H1 (cell line): Measurements from ENCODE around the gene VAT1L. TPM values are rescaled to one million over a fixed set of nuclear protein-coding genes. Genes with fewer than 3 reads are reported as not detected.

Experiments used
- CTCF ChIA-PET: fragments of 300-600 bp; sonication (Branson Sonifier 250); formaldehyde crosslinking; loops from one replicate; lab custom pipeline; 2021; ENCODE audit not compliant: partially characterized antibody; lab: Charles Lee
- POLR2A ChIA-PET: fragments of 300-600 bp; sonication (Branson Sonifier 250); formaldehyde crosslinking; loops from one replicate; lab custom pipeline; 2021; ENCODE audit warnings: inconsistent platforms; ENCODE audit not compliant: partially characterized antibody; lab: Charles Lee
- DNase-seq, 2 experiments: peaks; one replicate each; pipeline versions ENCODE4 v3.0.0 to v3.0.0-alpha.2; 2010 to 2022; ENCODE audit warnings: low spot score in 2 of 2, low read depth in 1 of 2, mixed read lengths in 1 of 2
- FAIRE-seq: peaks from 2 replicates; lab custom pipeline; 2011; peaks lifted over from hg19 to GRCh38; lab: Jason Lieb, UNC
- H2AFZ ChIP-seq: 2 replicates; pipeline ENCODE4 v1.8.1; 2012; ENCODE audit warnings: low read length, inconsistent platforms
- H2AK5ac ChIP-seq: 2 replicates; pipeline ENCODE4 v1.6.1; 2013; ENCODE audit warnings: low read depth, low read length
- H2BK120ac ChIP-seq: replicated peaks from 2 replicates; pipeline ENCODE3; 2013; ENCODE audit warnings: low read depth, low read length, inconsistent platforms
- H2BK12ac ChIP-seq: 2 replicates; pipeline ENCODE4 v1.6.1; 2013; ENCODE audit warnings: low read depth, low read length
- H2BK15ac ChIP-seq: 2 replicates; pipeline ENCODE4 v1.6.1; 2013; ENCODE audit warnings: low read length
- H2BK20ac ChIP-seq: 2 replicates; pipeline ENCODE4 v1.6.1; 2013; ENCODE audit warnings: low read length
- H2BK5ac ChIP-seq: 2 replicates; pipeline ENCODE4 v1.6.1; 2013; ENCODE audit warnings: low read depth, low read length
- H3K14ac ChIP-seq: 2 replicates; pipeline ENCODE4 v1.6.1; 2013; ENCODE audit warnings: inconsistent platforms; ENCODE audit not compliant: insufficient read length
- H3K18ac ChIP-seq: 2 replicates; pipeline ENCODE4 v1.6.1; 2013; ENCODE audit warnings: low read length; ENCODE audit errors: extremely low read depth
- H3K23ac ChIP-seq: 2 replicates; pipeline ENCODE4 v1.6.1; 2013; ENCODE audit warnings: inconsistent platforms; ENCODE audit not compliant: insufficient read length
- H3K23me2 ChIP-seq: 2 replicates; pipeline ENCODE4 v1.6.1; 2013; ENCODE audit warnings: low read depth, low read length
- H3K27ac ChIP-seq: 2 replicates; pipeline ENCODE4 v1.6.1; 2011; ENCODE audit warnings: low read depth, low read length, inconsistent platforms
- H3K27me3 ChIP-seq, 4 experiments: replicated peaks in 1 of 4; 1 replicate in 1 of 4; 2 replicates in 3 of 4; pipeline versions ENCODE4 v1.6.1 to v1.8.1; 2011 to 2013; ENCODE audit warnings: low read length in 3 of 4, mild to moderate bottlenecking in 3 of 4, inconsistent platforms in 2 of 4, mixed read lengths in 2 of 4, moderate library complexity in 1 of 4; ENCODE audit not compliant: control insufficient read depth in 3 of 4, insufficient read depth in 3 of 4; ENCODE audit errors: extremely low read depth in 1 of 4
- H3K36me3 ChIP-seq, 4 experiments: 2 replicates each; pipeline versions ENCODE4 v1.6.1 to v1.8.1; 2011 to 2013; ENCODE audit warnings: mild to moderate bottlenecking in 4 of 4, low read length in 3 of 4, moderate library complexity in 2 of 4, control low read depth in 1 of 4, inconsistent platforms in 1 of 4; ENCODE audit not compliant: insufficient read depth in 4 of 4, control insufficient read depth in 2 of 4
- H3K4ac ChIP-seq: replicated peaks from 2 replicates; pipeline ENCODE3; 2013; ENCODE audit warnings: low read length, low read depth, mixed read lengths, inconsistent platforms; ENCODE audit not compliant: insufficient read length
- H3K4me1 ChIP-seq, 4 experiments: replicated peaks in 1 of 4; 1 replicate in 1 of 4; 2 replicates in 3 of 4; pipeline versions ENCODE4 v1.6.1 to v1.8.1; 2011 to 2013; ENCODE audit warnings: low read length in 3 of 4, inconsistent platforms in 2 of 4, mixed read lengths in 1 of 4; ENCODE audit not compliant: insufficient read depth in 4 of 4, control insufficient read depth in 3 of 4
- H3K4me2 ChIP-seq, 2 experiments: 2 replicates each; pipeline versions ENCODE4 v1.6.1 to v1.8.1; 2011 to 2013; ENCODE audit warnings: low read depth in 2 of 2, low read length in 2 of 2, control low read depth in 1 of 2, inconsistent platforms in 1 of 2, mild to moderate bottlenecking in 1 of 2; ENCODE audit not compliant: insufficient read depth in 1 of 2
- H3K4me3 ChIP-seq, 4 experiments: fragments of 200-600, 300-600 bp in 1 of 4; sonication (generic), shearing (Covaris generic), sonication (Bioruptor Twin) in 1 of 4; 2 replicates each; pipeline versions ENCODE4 v1.5.1 to v1.8.1; 2011 to 2016; ENCODE audit warnings: low read length in 4 of 4, low read depth in 3 of 4, control low read depth in 2 of 4, inconsistent platforms in 2 of 4, mild to moderate bottlenecking in 2 of 4, mixed read lengths in 1 of 4, moderate library complexity in 1 of 4; ENCODE audit not compliant: insufficient read depth in 2 of 4; ENCODE audit errors: extremely low read depth in 1 of 4
- H3K56ac ChIP-seq: replicated peaks from 2 replicates; pipeline ENCODE3; 2013; ENCODE audit warnings: low read depth, mild to moderate bottlenecking, mixed read lengths, low read length, inconsistent platforms; ENCODE audit not compliant: insufficient read length
- H3K79me1 ChIP-seq: 2 replicates; pipeline ENCODE4 v1.6.1; 2013; ENCODE audit warnings: low read depth, low read length, control low read depth
- H3K79me2 ChIP-seq, 2 experiments: 2 replicates each; pipeline versions ENCODE4 v1.6.1 to v1.8.1; 2012 to 2013; ENCODE audit warnings: low read length in 2 of 2, mild to moderate bottlenecking in 2 of 2, inconsistent platforms in 1 of 2; ENCODE audit not compliant: insufficient read depth in 2 of 2, control insufficient read depth in 1 of 2
- H3K9ac ChIP-seq, 4 experiments: replicated peaks in 1 of 4; 1 replicate in 1 of 4; 2 replicates in 3 of 4; pipeline versions ENCODE4 v1.6.1 to v1.8.1; 2011 to 2013; ENCODE audit warnings: low read depth in 3 of 4, low read length in 3 of 4, control low read depth in 2 of 4, mild to moderate bottlenecking in 2 of 4, moderate library complexity in 2 of 4, inconsistent platforms in 1 of 4; ENCODE audit errors: extremely low read depth in 1 of 4
- H3K9me3 ChIP-seq, 2 experiments: 2 replicates each; pipeline versions ENCODE4 v1.6.1 to v1.8.1; 2012 to 2013; ENCODE audit warnings: mild to moderate bottlenecking in 2 of 2, moderate library complexity in 2 of 2, control low read depth in 1 of 2, inconsistent platforms in 1 of 2, low read depth in 1 of 2, low read length in 1 of 2, mixed read lengths in 1 of 2; ENCODE audit not compliant: insufficient read depth in 2 of 2
- H4K20me1 ChIP-seq, 2 experiments: replicated peaks in 1 of 2; 2 replicates each; pipeline versions ENCODE3 to v1.8.1; 2011 to 2013; ENCODE audit warnings: inconsistent platforms in 2 of 2, low read length in 2 of 2, mild to moderate bottlenecking in 1 of 2; ENCODE audit not compliant: insufficient read depth in 2 of 2, control insufficient read depth in 1 of 2
- H4K5ac ChIP-seq: 2 replicates; pipeline ENCODE4 v1.6.1; 2013; ENCODE audit warnings: low read length, low read depth, mixed read lengths, inconsistent platforms; ENCODE audit not compliant: insufficient read length
- H4K8ac ChIP-seq: 2 replicates; pipeline ENCODE4 v1.8.0; 2013; ENCODE audit warnings: mild to moderate bottlenecking, moderate library complexity, low read length, inconsistent platforms; ENCODE audit not compliant: insufficient read depth; ENCODE audit errors: extremely low read depth
- H4K91ac ChIP-seq: replicated peaks from 2 replicates; pipeline ENCODE3; 2013; ENCODE audit warnings: low read length, mixed read lengths, inconsistent platforms; ENCODE audit not compliant: insufficient read length
- BRCA1 ChIP-seq: IDR thresholded peaks from 2 replicates; pipeline ENCODE4 v1.6.1; 2012; ENCODE audit warnings: low read depth, low read length, improper control_type of control experiment
- EZH2 ChIP-seq: fragments of 200-600 bp; sonication (generic); IDR thresholded peaks from 2 replicates; pipeline ENCODE4 v1.7.1; 2012; ENCODE audit warnings: low read depth, mild to moderate bottlenecking, moderate library complexity, low read length, inconsistent platforms; ENCODE audit not compliant: severe bottlenecking
- FOSL1 ChIP-seq: IDR thresholded peaks from 2 replicates; pipeline ENCODE4 v1.6.1; 2011; ENCODE audit warnings: mild to moderate bottlenecking, low read depth, low read length, moderate library complexity; ENCODE audit not compliant: insufficient read depth
- KDM1A ChIP-seq: fragments of 200-600, 300-600 bp; sonication (generic); IDR thresholded peaks from 2 replicates; pipeline ENCODE4 v1.7.1; 2016; ENCODE audit warnings: mild to moderate bottlenecking, low read length, borderline replicate concordance
- MAX ChIP-seq: IDR thresholded peaks from 2 replicates; pipeline ENCODE4 v1.6.1; 2012; ENCODE audit warnings: inconsistent platforms
- NANOG ChIP-seq: IDR thresholded peaks from 2 replicates; pipeline ENCODE4 v1.6.1; 2011; ENCODE audit warnings: low read length, low read depth, mild to moderate bottlenecking, inconsistent platforms; ENCODE audit not compliant: insufficient read depth, poor library complexity, severe bottlenecking
- POLR2A ChIP-seq, 2 experiments: IDR thresholded peaks; 1 replicate in 1 of 2; 2 replicates in 1 of 2; pipeline ENCODE4 v1.6.1; 2011; ENCODE audit warnings: low read depth in 2 of 2, low read length in 2 of 2, mild to moderate bottlenecking in 2 of 2; ENCODE audit errors: control extremely low read depth in 1 of 2
- RNF2 ChIP-seq: fragments of 200-900, 300-1000 bp; sonication (generic); IDR thresholded peaks from 2 replicates; pipeline ENCODE4 v1.7.1; 2016; ENCODE audit warnings: borderline replicate concordance, low read depth, mild to moderate bottlenecking, antibody characterized with exemption, low read length; ENCODE audit not compliant: poor library complexity, severe bottlenecking; ENCODE audit errors: missing control alignments
- SIX5 ChIP-seq: IDR thresholded peaks from 2 replicates; pipeline ENCODE4 v1.6.1; 2011; ENCODE audit warnings: mild to moderate bottlenecking, low read depth, low read length
- SP4 ChIP-seq: IDR thresholded peaks from 2 replicates; pipeline ENCODE4 v1.6.1; 2012; ENCODE audit warnings: low read length, inconsistent platforms
- TCF12 ChIP-seq: IDR thresholded peaks from 2 replicates; pipeline ENCODE4 v1.6.1; 2011; ENCODE audit warnings: low read depth, mild to moderate bottlenecking, low read length
- TEAD4 ChIP-seq: IDR thresholded peaks from 2 replicates; pipeline ENCODE4 v1.6.1; 2012; ENCODE audit warnings: low read depth, low read length, inconsistent platforms, mixed read lengths
- WGBS, 2 experiments: shearing (Covaris generic) in 1 of 2; methylation state at CpG; one replicate each; pipeline versions ENCODE4 v1.1.6 to v1.1.7; 2013 to 2015; ENCODE audit warnings: low lambda C conversion rate in 2 of 2, mixed read lengths in 2 of 2, inconsistent platforms in 1 of 2, low coverage in 1 of 2, missing lambda C conversion rate in 1 of 2; ENCODE audit not compliant: insufficient replicate concordance in 2 of 2, insufficient coverage in 1 of 2, insufficient read length in 1 of 2; ENCODE audit errors: extremely low coverage in 1 of 2, missing lambda C conversion rate in 1 of 2; 5-methylcytosine and 5-hydroxymethylcytosine counted together
- polyA plus RNA-seq, 7 experiments: library from polyadenylated mRNA; depleted of rRNA in 3 of 7; stranded (reverse) in 5 of 7; unstranded in 2 of 7; fragments of >200 nt in 5 of 7; fragments of 200-250 nt in 2 of 7; gene quantifications; 1 replicate in 5 of 7; 2 replicates in 1 of 7; 4 replicates in 1 of 7; pipeline versions ENCODE4 v1.2.1 to v1.2.3, GENCODE V29; 2011 to 2013; ENCODE audit warnings: missing spikeins in 2 of 7, mixed read lengths in 2 of 7
- total RNA-seq: library from RNA; stranded (reverse); fragmentation: NEBNext Ultra II Directional; extraction: Animal tissue kit (Norgen Biotek cat#: 25700); gene quantifications from 2 replicates; pipeline ENCODE4 v1.2.1, GENCODE V29; 2021

VAT1L gene
- total and polyA plus RNA-seq, 2 of the 8 experiments (the other 6 are each of a cell fraction or from before 2014, with no cell fraction given) = 46.3 to 48.2 TPM

GRCh38 chr16:77869997-77870813 is 81.8 kb downstream of the VAT1L start:
- no peaks in the 10 kb centered on the region for H3K27me3 ChIP-seq
- TF ChIP-seq NANOG (no peak), KDM1A (no peak), SIX5 (no peak), MAX (no peak), FOSL1 (no peak), EZH2 (no peak), POLR2A (IDR thresholded peaks at IDR 0.05; ENCODE audit: control extremely low read depth in 1 of 2, low read depth in 2 of 2, low read length in 2 of 2) (no peak), RNF2 (no peak), TEAD4 (no peak), TCF12 (no peak), SP4 (no peak), BRCA1 (no peak)

More at GRCh38 chr16:77869997-77870813, 81.8 kb downstream of the VAT1L start:
- H4K8ac ChIP-seq = no peak overlapping the region
- H3K9ac ChIP-seq = no peak overlapping the region
- FAIRE-seq (no peak), DNase-seq (no peak)
- no peak overlapping the region for H2BK5ac ChIP-seq
- no peak overlapping the region for H2BK15ac ChIP-seq
- no peak overlapping the region for H2BK20ac ChIP-seq
- ChIA-PET POLR2A (interaction anchor here (0.6 to 1.3 kb wide), 2 partner anchors 13 to 1150 kb away, joined by 3 read pairs; no protein-coding TSS in a partner anchor), CTCF (interaction anchor here (1.3 to 2.8 kb wide), 4 partner anchors 9 to 22 kb away, joined by 3 to 12 read pairs (median 5); no protein-coding TSS in a partner anchor)
- no peaks in the 10 kb centered on the region for H3K23me2 ChIP-seq
- H2AK5ac ChIP-seq = no peak overlapping the region
- H3K4me2 ChIP-seq = no peak overlapping the region
- no peak overlapping the region for H4K5ac ChIP-seq
- H3K4me1 ChIP-seq = peaks cover 0 to 3% (median 2%) of the 10 kb centered on the region in 4 experiments; a peak in 4 of 7 replicates
- H3K18ac ChIP-seq = no peak overlapping the region
- no peak overlapping the region for H3K23ac ChIP-seq
- no peaks in the 10 kb centered on the region for H4K20me1 ChIP-seq
- no peaks in the 10 kb centered on the region for H3K9me3 ChIP-seq
- no peak overlapping the region for H2AFZ ChIP-seq
- no peak overlapping the region for H3K4me3 ChIP-seq
- no peak overlapping the region for H3K56ac ChIP-seq
- no peak overlapping the region for H2BK120ac ChIP-seq
- H4K91ac ChIP-seq = no peak overlapping the region
- H3K79me1 ChIP-seq = peaks cover 3% of the 10 kb centered on the region; the same call in 1 of the 2 replicates
- H3K79me2 ChIP-seq = no peaks in the 10 kb centered on the region
- H2BK12ac ChIP-seq = no peak overlapping the region
- H3K27ac ChIP-seq = no peak overlapping the region
- H3K14ac ChIP-seq = no peak overlapping the region
- H3K4ac ChIP-seq = no peak overlapping the region
- H3K36me3 ChIP-seq = 0 out of 8 replicates have a peak, but pooled peaks cover 0 to 3% (median 0%) of the 10 kb centered on the region in 4 experiments
- 90% methylated on average over 13 of the region's 13 CpGs; no CpG with 5 or more reads in 1 of the 2 experiments for WGBS, 2 experiments
